Liver (tissue), 3 donors: ENCODE data around the gene RPTOR.

Experiments used
- ATF3 ChIP-seq: IDR thresholded peaks from 2 replicates; pipeline ENCODE4 v1.6.1; 2016; ENCODE audit warnings: antibody characterized with exemption
- CTCF ChIP-seq: fragments of 150-350 bp; IDR thresholded peaks from 2 replicates; pipeline ENCODE4 v1.5.1; 2017; ENCODE audit warnings: improper control_type of control experiment, low read depth, low read length; ENCODE audit not compliant: missing input control
- JUND ChIP-seq, 2 donors: IDR thresholded peaks; 2 replicates each; pipeline ENCODE4 v1.6.1; 2016; ENCODE audit warnings: antibody characterized with exemption in 2 of 2
- RAD21 ChIP-seq, 2 donors: IDR thresholded peaks; 2 replicates each; pipeline ENCODE4 v1.6.1; 2016; ENCODE audit warnings: antibody characterized with exemption in 2 of 2, mild to moderate bottlenecking in 2 of 2
- donor health status: healthy.
- donor health status: healthy.

DNA sequence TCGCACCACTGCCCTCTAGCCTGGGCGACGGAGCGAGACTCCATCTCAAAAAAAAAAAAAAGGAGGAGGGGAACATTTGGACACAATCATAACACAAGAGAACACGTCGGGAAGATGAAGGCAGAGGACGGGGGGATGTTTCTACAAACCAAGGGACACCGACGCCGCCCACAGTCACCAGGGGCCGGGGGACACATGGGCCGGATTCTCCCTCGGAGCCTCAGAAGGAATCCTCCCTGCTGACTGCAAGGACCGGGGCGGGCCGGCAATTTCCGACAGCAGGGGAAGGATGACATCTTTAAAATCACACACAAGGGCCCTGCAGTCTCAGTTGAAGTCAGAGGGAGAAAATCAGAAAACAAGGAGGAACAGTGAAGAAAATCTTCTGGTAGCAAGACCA lies 438.9 kb downstream of the RPTOR start:
- TF ChIP-seq CTCF (no peak), RAD21 (IDR thresholded peaks at IDR 0.05) (no peak), ATF3 (no peak), JUND (IDR thresholded peaks at IDR 0.05) (no peak)
